ENCODE measurements around the gene WNT7A.

The WNT7A gene

DNA sequence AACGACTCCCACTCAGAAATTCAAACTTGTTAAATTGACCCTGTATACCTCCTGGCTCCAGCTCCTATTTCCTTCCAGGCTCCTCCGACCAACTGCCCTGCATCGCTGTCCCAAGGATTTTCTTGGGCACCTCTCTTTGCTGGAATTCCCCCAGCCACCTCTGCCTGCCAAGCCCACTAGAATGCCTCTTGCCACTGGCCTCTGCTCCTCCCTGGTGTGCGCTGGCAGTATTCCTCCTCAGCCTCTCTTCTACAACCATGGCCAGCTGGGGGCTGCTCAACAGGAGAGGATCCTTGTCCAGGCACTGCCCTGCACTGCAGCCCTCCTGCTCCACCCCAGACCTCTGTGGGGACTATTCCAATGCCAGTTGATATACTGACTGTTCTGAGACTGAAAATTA, 7.4 kb downstream of the WNT7A start:
- TF ChIP-seq, protein P1, sequence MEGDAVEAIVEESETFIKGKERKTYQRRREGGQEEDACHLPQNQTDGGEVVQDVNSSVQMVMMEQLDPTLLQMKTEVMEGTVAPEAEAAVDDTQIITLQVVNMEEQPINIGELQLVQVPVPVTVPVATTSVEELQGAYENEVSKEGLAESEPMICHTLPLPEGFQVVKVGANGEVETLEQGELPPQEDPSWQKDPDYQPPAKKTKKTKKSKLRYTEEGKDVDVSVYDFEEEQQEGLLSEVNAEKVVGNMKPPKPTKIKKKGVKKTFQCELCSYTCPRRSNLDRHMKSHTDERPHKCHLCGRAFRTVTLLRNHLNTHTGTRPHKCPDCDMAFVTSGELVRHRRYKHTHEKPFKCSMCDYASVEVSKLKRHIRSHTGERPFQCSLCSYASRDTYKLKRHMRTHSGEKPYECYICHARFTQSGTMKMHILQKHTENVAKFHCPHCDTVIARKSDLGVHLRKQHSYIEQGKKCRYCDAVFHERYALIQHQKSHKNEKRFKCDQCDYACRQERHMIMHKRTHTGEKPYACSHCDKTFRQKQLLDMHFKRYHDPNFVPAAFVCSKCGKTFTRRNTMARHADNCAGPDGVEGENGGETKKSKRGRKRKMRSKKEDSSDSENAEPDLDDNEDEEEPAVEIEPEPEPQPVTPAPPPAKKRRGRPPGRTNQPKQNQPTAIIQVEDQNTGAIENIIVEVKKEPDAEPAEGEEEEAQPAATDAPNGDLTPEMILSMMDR (IDR thresholded peaks at IDR 0.05; ENCODE audit: low read depth, low read length, missing control alignments): no peak
- no peak overlapping the region for H3K4me3 ChIP-seq (ENCODE audit: low read depth, low read length)
- DNase-seq (ENCODE audit: low read depth): no peak
- in situ Hi-C loops (cut with HindIII; ENCODE audit: low sequenced_read_pairs): no loop called here

DNA sequence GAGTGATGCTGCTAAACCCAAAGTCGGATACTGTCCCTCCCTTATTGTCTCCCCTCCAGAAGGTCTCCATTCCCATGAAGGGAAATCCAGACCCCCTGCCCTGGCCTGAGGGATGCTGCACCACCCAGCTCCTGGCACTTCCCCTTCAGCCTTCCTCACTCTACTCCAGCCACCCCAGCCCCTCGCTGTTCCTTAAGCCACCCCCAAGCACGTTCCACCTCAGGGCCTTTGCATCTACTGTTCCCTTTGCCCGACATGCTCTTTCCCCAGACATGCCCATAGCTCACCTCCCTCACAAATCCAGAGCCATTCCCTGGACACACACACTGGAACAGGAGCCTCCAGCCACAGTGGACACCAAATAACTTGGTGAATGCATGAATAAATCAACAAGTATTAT, 8.1 kb downstream of the WNT7A start:
- DNase-seq (ENCODE audit: low read depth): no peak
- TF ChIP-seq, protein P1 (IDR thresholded peaks at IDR 0.05; ENCODE audit: low read depth, low read length, missing control alignments): no peak
- in situ Hi-C loops (cut with HindIII; ENCODE audit: low sequenced_read_pairs): no loop called here
- no peak overlapping the region for H3K4me3 ChIP-seq (ENCODE audit: low read depth, low read length)

DNA sequence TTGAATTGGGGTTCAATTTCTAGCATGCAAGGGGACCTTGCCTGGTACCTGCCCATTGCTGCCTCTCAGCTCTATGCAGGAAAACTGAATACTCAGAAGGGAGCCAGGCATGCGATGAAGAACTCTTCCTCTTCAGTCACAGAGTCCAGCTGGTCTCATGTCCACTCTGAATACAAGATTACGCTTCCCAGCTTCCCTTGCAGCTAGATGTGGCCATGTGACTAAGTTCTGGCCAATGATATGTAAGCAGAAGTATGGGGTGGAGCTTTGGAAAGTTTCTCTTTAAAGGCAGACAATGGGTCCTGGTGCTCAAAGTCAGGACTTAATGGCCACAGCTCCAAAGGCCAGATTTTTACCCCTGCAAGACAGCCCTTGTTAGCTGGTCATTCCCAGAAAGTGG, 9.0 kb downstream of the WNT7A start:
- in situ Hi-C loops (cut with HindIII; ENCODE audit: low sequenced_read_pairs): no loop called here
- TF ChIP-seq, protein P1 (IDR thresholded peaks at IDR 0.05; ENCODE audit: low read depth, low read length, missing control alignments): no peak

DNA sequence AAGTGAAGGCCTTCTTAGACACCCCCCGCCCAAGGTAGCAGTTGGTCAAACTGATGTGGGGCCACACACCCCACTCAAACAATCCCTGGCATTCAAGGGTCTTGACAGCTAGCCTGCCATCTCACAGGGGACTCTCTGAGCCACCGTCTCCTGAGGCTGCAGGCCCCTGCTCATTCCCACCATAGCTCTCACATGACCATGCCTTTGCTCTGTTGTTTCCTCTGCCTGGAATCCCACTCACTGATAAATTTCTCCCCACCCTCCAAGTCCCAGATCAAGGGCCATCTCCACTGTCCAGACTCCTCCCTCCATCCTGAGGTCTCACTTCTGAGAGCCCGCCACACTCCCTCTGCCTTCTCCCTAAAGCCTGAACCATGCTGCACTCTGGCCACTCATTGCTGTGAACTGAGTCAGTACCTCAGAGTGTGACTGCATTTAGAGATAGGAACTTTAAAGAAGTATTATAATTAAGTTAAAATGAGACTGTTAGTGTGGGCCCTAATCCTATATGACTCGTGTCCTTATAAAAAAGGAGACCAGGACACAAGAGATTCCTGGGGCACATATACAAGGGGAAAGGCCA, 10.0 kb downstream of the WNT7A start:
- no peak for DNase-seq (ENCODE audit: low read depth)
- TF ChIP-seq, protein P1 (IDR thresholded peaks at IDR 0.05; ENCODE audit: low read depth, low read length, missing control alignments): no peak
- no peak overlapping the region for H3K4me3 ChIP-seq (ENCODE audit: low read depth, low read length)
- in situ Hi-C loops (cut with HindIII; ENCODE audit: low sequenced_read_pairs): no loop called here

More for the DNA sequence above, 9.0 kb downstream of the WNT7A start:
- no peak overlapping the region for H3K4me3 ChIP-seq (ENCODE audit: low read depth, low read length)
- DNase-seq (ENCODE audit: low read depth): no peak

DNA sequence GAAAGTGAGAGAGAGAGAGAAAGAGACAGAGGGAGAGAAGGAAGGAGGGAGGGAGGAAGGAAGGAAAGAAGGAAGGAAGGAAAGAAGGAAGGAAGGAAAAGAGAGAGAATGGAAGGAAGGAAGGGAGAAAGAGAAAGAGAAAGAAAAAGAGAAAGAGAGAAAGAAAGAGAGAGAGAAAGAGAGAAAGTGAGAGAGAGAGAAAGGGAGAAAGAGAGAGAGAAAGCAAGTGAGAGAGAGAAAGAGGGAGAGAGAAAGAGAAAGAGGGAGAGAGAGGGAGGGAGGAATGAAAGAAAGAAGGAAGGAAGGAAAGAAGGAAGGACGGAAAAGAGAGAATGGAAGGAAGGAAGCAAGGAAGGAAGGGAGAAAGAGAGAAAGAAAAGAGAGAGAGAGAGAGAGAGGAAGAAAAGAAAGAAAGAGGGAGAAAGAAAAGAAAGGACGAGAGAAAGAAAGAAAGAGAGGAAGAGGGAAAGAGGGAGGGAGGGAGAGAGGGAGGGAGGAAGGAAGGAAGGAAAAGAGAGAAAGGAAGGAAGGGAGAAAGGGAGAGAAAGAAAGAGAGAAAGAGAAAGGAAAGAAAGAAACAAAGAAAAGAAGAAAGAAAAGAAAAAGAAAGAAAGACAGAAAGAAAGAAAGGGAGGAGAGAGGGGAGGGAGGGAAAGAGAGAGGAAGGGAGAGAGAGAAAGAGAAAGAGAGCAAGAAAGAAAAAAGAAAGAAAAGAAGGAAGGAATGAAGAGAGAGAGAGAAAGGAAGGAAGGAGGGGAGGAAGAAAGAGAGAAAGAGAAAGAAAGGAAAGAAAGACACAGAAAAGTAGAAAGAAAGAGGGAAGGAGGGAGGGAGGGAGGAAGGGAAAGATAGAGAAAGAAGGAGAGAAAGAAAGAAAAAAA, 10.8 kb downstream of the WNT7A start:
- DNase-seq (ENCODE audit: low read depth): no peak
- in situ Hi-C loops (cut with HindIII; ENCODE audit: low sequenced_read_pairs): no loop called here
- no peak overlapping the region for H3K4me3 ChIP-seq (ENCODE audit: low read depth, low read length)
- TF ChIP-seq, protein P1 (IDR thresholded peaks at IDR 0.05; ENCODE audit: low read depth, low read length, missing control alignments): no peak

DNA sequence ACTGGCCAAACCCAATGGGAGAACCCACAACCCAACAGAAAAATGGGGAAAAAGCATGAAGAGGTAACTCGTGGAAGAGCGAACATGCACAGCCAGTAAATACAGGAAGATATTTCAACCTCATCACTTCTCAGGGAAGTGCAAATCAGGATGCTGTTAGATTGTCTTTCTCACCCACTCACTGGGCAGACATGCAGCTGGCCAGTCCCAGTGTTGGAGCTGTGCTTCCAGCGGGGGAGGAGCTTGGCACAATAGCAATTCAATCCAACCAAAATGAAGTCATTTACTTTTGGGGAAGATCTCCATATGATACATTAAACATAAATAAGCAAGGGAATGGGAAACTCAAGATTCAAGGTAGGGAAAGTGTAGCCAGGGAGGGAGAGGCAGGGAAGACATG, 12.1 kb downstream of the WNT7A start:
- in situ Hi-C loops (cut with HindIII; ENCODE audit: low sequenced_read_pairs): no loop called here
- DNase-seq (ENCODE audit: low read depth): no peak
- H3K4me3 ChIP-seq (ENCODE audit: low read depth, low read length): no peak overlapping the region
- TF ChIP-seq, protein P1 (IDR thresholded peaks at IDR 0.05; ENCODE audit: low read depth, low read length, missing control alignments): no peak
